ENCODE results near the gene KIR3DL3.
"Not testable (repeated sequence)": the region's sequence is repeated elsewhere in the genome, so short reads cannot be mapped to it uniquely, and the experiment has no call there.

Gene KIR3DL3

GRCh38 chr19:54782916-54783315 is 58.7 kb downstream of the KIR3DL3 start:
- not testable (repeated sequence) for DNase-seq (ENCODE audit: low read depth)
